NCI-H2227 treated with DMSO at 0.1 percent for 48 hours (cell line): ENCODE results near the gene CRYZL1.

Experiments
- DNase-seq: peaks from one replicate; lab custom pipeline; 2025; lab: John Stamatoyannopoulos, UW

CRYZL1 gene

DNA sequence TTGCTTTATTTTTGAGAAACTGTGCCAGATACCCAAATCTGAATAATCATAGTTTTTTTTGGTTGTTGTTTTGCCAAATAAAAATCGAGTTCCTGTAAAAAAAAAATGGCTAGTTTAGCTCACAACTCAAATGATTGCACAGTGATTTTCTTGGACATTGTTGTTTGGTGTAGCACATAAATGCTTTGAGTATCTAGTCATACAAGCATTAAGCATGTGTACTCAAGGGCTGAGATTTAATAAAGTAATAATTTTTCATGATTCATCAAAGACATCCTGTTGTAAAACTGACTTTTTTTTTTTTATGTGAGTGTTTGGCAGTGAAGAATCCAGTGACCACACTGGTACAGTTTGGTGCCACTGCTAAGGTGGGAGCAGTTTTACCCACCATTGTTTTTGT, 19.6 kb upstream of the CRYZL1 start:
- no peak for DNase-seq

- DNase-seq, result no peak
Measured at GRCh38 chr21:33660406-33660805, 18.9 kb upstream of the CRYZL1 start.

- DNase-seq, result no peak
Measured at GRCh38 chr21:33659568-33659949, 18.0 kb upstream of the CRYZL1 start.

GRCh38 chr21:33658919-33659567, 17.5 kb upstream of the CRYZL1 start:
- no peak for DNase-seq

DNA sequence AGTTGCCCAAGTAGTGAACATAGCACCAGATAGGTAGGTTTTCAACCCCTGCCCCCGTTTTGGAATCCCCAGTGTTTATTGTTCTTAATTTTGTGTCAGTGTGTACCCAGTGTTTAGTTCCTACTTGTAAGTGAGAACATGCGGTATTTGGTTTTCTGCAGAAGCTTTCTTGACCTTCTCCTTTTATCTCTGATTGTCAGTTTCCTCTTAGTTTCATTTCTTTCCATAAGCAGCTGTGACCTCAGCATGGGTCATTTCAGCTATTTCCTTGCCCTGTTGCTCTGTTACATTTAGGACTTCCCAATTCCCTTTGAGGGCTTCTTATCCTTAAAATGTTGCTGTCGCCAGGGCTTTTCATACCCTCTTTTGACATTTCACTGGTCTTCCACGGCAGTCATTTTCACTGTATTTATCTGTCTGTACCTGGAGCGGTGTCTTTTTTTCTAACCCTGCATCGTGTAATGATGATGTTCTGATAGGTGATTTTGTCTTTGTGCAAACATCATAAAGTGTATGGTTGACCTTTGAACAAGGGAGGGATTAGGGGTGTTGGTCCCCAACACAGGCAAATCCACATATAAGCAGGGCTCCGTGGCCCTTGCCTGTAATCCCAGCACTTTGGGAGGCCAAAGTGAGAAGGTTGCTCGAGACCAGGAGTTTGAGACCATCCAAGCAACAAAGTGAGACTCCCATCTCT, 15.7 kb upstream of the CRYZL1 start:
- no peak for DNase-seq

GRCh38 chr21:33655588-33656221, 14.2 kb upstream of the CRYZL1 start:
- DNase-seq, result no peak

DNA sequence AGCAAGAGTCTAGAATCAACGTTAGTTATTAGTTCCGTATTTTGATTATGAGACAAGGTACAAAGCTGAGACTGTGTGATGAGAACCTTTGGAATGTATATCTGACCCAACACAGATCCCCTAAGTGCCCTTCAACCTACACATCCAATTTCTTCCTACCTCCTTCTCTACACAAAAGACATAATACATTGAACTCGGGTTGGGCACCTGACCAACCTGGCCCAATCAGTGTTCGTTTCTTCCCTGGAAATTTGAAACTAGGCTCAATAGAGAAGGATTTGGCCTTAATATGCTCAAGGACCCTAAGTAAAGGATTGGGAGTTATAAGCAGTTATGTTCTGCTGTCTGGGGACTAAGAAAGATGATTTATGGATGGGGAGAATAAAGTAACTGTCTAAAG, 12.9 kb upstream of the CRYZL1 start:
- DNase-seq, result no peak

GRCh38 chr21:33651965-33652680, 10.6 kb upstream of the CRYZL1 start:
- DNase-seq, result peak; percentile 35

- DNase-seq, result no peak
Measured at GRCh38 chr21:33650929-33651509, 9.5 kb upstream of the CRYZL1 start.

DNA sequence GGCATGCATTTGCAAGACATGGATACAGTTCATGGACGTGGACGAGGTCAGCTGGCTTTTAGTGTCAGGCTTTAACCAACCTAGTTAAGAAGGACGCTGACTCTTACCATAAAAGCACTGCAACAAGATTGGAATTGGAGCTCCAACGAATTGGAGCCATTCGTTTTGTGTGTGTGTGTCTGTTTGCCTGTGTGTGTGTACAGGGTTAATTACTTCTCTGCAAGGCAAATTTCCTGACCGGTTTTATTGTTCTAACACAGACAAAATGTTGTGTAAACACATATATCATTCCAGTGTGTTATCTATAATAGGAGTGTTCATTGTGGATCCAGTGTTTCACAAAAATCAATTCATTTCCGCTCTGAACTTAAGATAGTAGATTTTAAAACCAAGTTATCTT, 8.7 kb upstream of the CRYZL1 start:
- DNase-seq, result no peak

DNA sequence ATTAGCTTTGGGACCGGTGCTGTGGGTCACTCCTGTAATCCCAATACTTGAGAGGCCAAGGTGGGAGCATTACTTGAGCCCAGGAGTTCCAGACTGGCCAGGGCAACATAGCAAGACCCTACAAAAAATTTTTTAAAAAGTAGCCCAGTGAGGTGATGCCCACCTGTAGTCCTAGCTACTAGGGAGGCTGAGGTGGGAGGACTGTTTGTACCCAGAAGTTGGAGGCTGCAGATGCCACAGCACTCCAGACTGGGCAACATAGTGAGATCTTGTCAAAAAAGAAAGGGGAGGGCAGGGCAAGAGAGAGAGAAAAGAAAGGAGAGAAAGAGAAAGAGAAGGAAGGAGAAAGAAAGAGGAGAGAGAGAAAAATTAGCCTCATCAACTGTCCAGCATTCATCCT, 7.0 kb upstream of the CRYZL1 start:
- DNase-seq, result no peak

DNA sequence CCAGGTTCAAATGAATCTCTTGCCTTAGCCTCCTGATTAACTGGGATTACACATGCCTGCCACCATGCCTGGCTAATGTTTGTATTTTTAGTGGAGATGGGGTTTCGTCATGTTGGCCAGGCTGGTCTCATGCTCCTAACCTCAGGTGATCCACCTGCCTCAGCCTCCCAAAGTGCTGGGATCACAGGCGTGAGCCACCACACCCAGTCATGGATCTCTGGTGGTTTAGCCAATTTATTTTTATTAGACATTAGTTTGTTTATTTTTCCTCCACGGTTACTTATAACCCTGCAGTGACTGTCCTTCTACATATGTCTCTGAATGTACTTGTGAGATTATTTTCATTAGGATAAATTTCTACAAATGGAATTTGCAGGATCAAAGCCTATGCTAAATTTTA, 6.0 kb upstream of the CRYZL1 start:
- DNase-seq, result no peak

GRCh38 chr21:33645730-33646129, 4.2 kb upstream of the CRYZL1 start:
- DNase-seq, result no peak

DNA sequence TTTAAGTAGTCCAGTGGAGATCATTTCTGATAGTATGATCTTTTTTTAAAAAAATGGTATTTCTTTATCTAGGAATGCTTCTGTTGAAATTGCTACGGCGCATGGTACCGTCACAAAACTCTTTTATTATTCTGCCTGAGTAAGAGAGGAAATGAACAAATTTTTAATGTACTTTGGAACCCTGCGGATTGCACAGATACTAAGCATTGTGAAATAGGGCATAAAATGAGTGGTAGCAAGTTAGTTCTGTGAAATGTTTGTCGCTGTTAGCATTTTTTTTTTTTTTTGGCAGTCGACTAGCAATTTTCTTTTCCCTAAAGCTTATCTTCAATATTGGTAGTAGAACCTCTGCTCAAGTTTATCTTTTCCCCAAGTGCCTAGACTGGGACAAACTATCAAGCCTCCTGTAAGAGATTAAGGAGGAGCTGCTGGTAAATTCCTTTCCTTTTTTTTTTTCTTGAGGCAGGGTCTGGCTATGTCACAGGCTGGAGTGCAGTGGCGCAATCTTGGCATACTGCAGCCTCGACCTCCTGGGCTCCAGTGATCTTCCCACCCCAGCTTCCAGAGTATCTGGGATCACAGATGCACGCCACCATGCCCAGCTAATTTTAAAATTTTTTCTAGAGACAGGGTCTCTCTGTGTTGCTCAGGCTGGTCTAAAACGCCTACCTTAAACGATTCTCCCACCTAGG, 3.0 kb upstream of the CRYZL1 start:
- no peak for DNase-seq

DNA sequence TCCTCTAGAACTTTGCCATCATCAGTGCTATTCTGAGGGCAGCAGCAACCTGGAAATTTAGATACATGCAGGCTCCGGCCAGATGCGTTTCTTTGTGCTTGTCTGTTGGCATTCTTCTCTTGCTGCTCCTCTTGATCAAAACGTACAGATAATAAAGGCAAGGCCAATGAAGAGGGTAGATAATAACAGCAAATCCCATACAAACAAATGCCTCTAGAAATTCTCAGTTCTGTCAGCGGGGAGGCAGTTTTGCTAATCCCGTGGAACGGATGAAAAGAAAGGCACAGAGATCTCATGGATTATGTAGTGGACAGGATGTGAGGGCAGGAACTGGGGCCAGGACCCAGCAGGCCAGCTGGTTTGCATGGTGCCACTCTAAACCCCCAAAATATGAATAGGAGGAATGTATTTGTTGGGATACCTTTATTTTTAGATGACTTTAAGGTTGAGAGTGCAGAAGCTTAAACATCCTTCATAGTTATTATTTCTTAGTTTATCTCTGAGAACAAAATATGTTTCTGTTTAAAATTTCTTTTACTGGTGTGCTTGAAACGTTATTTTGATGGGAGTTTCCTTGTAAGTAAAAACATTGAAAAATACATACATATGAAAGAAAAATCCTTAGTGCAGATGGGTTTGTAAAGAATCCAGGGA, 2.2 kb upstream of the CRYZL1 start:
- peak; percentile 23 for DNase-seq

- DNase-seq, result no peak
Measured at GRCh38 chr21:33642896-33643657, 1.5 kb upstream of the CRYZL1 start.

- peak; percentile 99 for DNase-seq
Measured at GRCh38 chr21:33642027-33642895, 720 bp upstream of the CRYZL1 start, which contains the start of gene ITSN1. TSS of gene ITSN1 (plus strand) at chr21:33642501. CDS start at chr21:33718829, 76,328 bp downstream.

GRCh38 chr21:33640697-33641351, 717 bp downstream of the CRYZL1 start:
- DNase-seq, result no peak

DNA sequence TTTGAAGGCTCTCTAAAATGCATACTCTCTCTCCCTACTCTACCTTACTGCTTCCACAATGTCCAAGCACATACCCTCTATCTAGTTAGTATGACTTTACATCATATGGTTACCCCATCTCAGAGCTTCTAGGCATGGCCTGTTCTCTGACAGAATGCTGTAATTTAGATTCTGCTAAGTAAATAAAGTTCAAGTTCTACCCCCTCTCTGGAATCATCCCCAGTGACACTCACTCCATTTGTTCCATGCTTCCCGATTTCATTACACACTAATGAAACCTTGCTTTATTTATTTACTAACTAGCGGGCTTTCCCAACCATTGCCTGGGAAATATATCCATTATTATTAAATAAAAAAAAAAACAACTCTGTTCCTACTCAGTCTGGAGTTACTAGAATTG, 7.3 kb downstream of the CRYZL1 start:
- no peak for DNase-seq
